Loucy (cell line): Measurements from ENCODE around the gene TMED10.

Experiments
- EZH2phosphoT487 ChIP-seq: fragments of 200-600 bp; IDR thresholded peaks from 2 replicates; pipeline ENCODE4 v1.6.1; 2018; ENCODE audit warnings: antibody characterized with exemption, mild to moderate bottlenecking, moderate library complexity, borderline replicate concordance
- TF ChIP-seq, protein P1 (sequence below): fragments of 200-600 bp; sonication (generic); conservative IDR thresholded peaks from 2 replicates; pipeline ENCODE4 v1.5.1; 2014; ENCODE audit warnings: mild to moderate bottlenecking, antibody characterized with exemption, low read length

DNA sequence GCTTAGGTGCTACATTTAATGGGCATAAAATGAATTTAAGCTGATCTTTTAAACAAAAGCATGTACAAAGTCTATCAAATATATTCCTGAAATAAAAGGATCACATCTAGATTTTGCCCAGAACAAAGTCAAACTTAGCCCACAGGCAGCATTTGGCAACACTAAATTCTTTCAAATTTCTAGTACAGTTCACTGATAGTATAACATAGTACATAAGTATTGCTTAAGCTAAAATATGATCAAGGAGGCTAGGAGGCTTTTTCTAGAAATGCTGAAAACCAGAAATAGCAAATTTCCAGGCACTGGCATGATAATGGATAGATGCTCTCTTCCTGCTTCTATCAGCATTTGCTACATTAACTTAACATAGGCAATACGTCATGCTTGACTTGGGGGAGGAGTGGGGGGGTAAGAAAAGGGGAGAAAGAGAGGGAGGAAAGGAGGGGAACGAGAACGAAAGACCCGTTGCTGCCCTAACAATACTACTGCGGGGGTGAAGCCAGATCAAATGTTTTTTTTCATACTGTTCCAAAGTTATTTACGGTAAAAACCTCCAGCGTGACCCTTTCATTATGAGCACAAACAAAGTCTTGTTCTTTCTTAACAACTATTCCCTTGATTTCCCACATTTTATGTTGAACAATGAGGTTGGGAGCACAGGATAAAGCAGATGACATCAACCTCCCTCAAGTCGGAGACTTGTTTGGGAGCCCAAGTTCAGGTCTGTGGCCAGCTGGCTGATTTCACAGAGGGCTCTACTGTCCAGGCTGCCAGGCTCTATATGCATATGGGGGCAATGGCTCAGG, 10.6 kb downstream of the TMED10 start:
- TF ChIP-seq, protein P1, sequence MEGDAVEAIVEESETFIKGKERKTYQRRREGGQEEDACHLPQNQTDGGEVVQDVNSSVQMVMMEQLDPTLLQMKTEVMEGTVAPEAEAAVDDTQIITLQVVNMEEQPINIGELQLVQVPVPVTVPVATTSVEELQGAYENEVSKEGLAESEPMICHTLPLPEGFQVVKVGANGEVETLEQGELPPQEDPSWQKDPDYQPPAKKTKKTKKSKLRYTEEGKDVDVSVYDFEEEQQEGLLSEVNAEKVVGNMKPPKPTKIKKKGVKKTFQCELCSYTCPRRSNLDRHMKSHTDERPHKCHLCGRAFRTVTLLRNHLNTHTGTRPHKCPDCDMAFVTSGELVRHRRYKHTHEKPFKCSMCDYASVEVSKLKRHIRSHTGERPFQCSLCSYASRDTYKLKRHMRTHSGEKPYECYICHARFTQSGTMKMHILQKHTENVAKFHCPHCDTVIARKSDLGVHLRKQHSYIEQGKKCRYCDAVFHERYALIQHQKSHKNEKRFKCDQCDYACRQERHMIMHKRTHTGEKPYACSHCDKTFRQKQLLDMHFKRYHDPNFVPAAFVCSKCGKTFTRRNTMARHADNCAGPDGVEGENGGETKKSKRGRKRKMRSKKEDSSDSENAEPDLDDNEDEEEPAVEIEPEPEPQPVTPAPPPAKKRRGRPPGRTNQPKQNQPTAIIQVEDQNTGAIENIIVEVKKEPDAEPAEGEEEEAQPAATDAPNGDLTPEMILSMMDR, result no peak
- TF ChIP-seq EZH2phosphoT487, result no peak
